SIG-M5 (cell line): ENCODE results near the gene NLRP13.
"Not testable (repeated sequence)": the region's sequence is repeated elsewhere in the genome, so short reads cannot be mapped to it uniquely, and the experiment has no call there.

ENCODE experiments used
- DNase-seq: peaks from one replicate; lab custom pipeline; 2025; lab: John Stamatoyannopoulos, UW

NLRP13 gene, protein sequence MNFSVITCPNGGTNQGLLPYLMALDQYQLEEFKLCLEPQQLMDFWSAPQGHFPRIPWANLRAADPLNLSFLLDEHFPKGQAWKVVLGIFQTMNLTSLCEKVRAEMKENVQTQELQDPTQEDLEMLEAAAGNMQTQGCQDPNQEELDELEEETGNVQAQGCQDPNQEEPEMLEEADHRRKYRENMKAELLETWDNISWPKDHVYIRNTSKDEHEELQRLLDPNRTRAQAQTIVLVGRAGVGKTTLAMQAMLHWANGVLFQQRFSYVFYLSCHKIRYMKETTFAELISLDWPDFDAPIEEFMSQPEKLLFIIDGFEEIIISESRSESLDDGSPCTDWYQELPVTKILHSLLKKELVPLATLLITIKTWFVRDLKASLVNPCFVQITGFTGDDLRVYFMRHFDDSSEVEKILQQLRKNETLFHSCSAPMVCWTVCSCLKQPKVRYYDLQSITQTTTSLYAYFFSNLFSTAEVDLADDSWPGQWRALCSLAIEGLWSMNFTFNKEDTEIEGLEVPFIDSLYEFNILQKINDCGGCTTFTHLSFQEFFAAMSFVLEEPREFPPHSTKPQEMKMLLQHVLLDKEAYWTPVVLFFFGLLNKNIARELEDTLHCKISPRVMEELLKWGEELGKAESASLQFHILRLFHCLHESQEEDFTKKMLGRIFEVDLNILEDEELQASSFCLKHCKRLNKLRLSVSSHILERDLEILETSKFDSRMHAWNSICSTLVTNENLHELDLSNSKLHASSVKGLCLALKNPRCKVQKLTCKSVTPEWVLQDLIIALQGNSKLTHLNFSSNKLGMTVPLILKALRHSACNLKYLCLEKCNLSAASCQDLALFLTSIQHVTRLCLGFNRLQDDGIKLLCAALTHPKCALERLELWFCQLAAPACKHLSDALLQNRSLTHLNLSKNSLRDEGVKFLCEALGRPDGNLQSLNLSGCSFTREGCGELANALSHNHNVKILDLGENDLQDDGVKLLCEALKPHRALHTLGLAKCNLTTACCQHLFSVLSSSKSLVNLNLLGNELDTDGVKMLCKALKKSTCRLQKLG

DNA sequence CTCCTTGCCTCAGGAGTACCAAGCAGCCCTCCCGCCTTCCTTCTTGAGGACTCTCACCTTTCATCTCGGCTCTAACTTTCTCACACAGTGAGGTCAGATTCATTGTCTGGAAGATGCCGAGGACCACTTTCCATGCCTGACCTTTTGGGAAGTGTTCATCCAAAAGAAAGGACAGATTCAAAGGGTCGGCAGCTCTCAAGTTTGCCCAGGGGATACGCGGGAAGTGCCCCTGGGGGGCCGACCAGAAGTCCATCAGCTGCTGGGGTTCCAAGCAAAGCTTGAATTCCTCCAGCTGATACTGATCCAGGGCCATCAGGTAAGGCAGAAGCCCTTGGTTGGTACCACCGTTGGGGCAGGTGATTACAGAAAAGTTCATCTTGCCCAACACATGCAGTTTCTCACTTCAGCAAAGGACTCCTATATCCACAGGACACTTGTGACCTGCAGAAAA is at the start of gene NLRP13:
Gene NLRP13 (minus strand): TSS at position 401 of the 451 bp plus-strand sequence. CDS start 25 bp downstream, at position 376.
- no peak for DNase-seq

DNA sequence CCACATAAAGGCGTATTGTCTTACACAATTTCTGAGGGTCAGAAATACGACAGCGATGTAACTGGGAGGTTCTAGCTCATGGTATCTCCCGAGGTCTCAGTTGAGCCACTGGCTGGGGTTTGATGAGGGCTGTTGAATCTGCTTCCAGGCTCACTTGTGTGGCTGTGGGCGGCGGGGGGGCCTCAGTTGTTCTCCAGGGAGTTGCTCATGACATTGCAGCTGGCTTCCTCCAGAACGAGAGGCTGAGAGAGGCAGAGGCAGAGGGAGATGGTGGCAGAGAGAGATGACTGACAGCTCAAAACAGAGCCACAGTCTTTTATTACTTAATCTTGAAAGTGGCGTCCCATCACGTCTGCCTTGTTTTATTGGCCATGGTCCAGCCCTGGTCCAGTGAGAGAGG is 48.3 kb upstream of the NLRP13 start:
- DNase-seq, result no peak

DNA sequence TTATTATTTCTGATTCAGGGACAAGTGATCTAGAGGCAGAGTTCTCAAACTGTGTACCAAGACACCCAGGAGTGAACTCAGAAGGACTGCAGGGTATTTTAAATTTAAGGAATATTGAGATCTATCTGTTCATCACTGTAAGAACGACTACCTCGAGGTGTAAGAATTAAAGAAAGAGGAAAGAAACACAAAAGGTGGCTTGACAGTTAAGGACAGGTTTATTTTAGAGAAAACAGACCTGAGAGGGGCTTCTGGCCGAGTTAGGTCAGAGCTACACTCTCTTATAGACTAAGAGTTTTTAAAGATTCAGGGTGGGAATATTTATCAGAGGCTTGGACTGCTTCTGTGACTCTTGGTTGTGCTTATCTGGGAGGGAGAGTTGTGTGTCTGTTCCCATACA is 41.8 kb upstream of the NLRP13 start:
- no peak for DNase-seq

DNA sequence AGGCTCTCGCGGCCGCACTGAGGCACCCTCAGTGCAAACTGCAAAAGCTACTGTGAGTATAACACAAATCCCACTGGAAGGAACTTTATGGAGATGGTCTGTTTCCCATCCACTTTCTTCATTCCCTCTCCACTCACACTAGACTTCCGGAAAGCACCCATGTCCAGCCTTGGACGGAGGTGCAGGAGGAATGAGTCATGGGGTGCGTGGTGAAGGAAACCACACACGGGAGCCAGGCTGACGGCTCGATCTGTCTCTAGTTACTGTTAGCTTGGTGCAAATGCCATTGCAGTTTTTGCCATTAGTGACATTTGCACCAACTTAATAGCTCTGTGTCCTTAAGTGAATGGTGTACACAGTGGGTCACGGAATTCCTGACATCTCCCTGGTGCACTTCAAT is 30.1 kb upstream of the NLRP13 start:
- DNase-seq, result no peak

DNA sequence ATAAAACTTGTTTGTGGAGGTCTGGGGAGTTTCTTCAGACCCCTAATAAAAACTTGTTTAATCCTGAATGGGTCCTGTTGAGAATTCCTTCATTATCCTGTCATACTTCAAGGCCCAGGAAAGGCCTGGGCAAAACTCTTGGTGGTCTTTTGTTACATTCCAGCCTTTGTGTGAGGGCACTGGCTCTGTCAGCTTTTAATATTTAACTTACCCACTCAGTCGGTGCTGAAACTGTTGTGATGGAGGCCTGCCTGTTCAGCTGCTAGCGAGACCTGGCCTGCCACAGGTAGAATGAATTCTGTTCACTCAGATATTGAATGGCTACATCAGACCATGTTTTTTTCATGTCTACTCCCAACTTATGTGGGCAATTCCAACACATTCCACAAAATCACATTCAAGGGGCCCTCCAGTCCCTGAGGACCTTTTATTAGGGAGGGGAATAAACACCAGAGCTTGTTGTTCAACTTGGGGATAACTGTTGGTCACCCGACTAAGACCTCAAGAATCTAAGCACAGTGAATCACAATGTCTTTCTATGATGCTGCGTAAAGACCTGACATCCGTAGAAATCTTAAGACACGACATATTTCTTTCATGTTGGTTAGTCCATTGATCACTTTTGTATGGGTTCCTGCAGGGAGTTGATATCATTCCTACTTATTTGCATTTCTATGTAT is 28.0 kb upstream of the NLRP13 start:
- DNase-seq, result no peak

DNA sequence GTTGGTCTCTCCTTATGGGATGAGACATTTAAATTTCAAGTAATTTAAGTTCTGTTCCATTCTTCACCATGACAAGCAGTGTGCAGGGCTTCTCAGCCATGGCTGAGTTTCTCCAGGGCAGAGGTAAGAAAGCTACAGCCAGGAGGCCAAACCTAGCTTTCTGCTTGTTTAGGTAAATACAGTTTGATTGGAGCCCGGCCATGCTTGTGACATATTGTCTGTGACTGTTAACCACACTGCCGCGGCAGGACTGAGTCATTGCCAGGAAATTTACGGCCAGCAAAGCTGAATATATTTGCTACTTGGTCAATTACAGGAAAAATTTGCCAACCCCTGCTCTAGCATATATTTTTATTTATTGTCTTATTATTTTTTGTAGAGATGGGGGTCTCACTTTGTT is 26.2 kb upstream of the NLRP13 start:
- DNase-seq, result no peak

DNA sequence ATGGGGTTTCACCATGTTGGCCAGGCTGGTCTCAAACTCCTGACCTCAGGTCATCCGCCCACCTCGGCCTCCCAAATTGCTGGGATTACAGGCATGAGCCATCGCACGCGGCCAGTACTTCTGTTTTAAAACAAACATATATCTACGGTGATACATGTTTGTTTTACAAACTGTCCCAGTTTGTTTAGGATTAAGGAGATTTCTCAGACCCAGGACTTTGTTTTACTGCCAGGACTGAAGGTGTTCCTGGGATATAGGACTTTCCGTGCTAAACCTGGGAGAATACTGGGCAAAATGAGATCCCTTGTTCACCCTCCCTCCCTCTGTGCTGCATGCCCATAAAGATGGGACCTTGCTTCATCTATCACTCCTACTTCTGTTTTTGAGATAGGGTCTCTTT is 24.3 kb upstream of the NLRP13 start:
- no peak for DNase-seq

DNA sequence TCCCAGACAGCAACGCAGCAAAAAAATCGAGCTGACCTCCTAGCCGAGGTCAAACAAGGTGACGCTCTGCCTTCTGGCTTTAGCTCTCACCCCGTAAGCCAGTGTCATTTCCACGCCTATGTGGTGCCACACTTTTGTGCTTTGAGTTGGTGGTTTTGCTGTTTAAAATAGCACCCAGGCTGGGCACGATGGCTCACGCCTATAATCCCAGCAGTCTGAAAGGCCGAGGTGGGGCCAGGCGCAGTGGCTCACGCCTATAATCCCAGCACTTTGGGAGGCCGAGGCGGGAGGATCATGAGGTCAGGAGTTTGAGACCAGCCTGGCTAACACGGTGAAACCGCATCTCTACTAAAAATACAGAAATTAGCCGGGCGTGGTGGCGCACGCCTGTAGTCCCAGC is 18.4 kb upstream of the NLRP13 start:
- DNase-seq, result not testable (repeated sequence)

DNA sequence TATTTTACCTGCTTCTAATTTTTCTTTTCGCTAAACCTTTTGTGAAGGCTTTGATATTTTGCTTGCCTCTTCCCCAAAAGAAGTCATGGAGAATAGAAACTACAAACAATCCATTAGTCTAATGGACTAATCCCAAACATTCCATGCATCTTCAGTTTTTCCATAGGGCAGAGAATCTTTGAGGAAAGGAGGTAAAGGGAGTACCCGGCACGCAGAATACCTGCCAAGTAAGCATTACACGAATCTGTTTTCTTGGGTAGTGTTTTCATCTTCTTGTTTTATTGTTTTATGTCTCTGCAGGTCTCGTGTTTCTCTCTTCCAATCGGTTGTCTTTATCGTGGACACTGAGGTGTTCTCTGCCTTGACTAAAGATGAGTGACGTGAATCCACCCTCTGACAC is 15.4 kb upstream of the NLRP13 start, which contains the start of gene NLRP8:
Gene NLRP8 (plus strand): TSS at position 301 of the 400 bp plus-strand sequence.
- DNase-seq, result no peak

DNA sequence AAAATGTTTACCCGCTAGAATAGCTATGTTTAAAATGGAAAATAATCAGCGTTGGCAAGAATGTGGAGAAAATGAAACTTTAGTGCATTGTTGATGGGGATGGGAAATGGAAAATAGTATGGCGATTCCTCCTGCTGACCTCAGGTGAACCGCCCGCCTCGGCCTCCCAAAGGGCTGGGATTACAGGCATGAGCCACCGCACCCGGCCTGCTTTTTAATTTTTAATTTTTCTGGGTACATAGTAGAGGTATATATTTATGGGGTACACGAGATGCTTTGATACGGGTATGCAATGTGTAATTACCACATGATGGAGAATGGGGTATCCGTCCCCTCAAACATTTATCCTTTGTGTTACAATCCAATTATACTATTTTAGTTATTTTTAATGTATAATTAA is 8.2 kb upstream of the NLRP13 start:
- DNase-seq, result no peak

DNA sequence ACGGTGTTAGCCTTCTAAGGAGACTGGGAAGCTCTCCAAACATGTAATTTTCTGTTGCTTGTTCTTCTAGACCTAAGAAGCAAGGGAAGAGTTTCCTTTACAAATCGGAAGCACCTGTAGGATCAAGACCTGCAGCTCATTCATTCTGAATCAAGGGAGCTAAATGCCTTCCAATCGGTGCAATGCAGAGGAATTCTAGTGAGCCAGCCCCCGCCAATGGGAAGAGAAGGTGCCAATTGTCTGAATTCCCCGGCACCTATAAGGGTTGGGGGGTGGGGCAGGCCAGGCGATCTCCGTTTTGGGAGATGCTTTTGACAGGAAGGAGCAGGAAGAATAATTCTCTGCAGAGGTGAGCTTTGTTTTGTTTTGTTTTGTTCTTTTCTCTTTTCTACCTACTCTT is 7.1 kb upstream of the NLRP13 start:
- no peak for DNase-seq

DNA sequence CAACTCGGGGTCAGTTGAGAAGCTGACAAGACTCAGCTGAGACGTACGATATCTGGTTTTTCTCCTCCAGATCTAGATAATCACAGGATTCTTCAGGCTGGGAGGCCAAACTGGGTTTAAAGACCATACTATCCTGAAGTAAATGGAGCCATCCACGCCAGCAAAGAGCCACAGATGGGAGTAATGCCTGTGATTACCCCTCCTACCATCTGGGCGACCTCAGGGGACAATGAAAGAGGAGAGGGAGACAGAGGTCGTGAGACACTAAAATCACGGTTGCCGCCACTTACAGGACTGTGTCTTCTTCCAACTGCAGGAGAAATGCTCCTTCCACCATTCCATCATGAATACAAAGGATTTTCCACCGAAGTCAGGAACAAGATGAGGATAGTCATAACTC is 3.1 kb upstream of the NLRP13 start:
- no peak for DNase-seq

DNA sequence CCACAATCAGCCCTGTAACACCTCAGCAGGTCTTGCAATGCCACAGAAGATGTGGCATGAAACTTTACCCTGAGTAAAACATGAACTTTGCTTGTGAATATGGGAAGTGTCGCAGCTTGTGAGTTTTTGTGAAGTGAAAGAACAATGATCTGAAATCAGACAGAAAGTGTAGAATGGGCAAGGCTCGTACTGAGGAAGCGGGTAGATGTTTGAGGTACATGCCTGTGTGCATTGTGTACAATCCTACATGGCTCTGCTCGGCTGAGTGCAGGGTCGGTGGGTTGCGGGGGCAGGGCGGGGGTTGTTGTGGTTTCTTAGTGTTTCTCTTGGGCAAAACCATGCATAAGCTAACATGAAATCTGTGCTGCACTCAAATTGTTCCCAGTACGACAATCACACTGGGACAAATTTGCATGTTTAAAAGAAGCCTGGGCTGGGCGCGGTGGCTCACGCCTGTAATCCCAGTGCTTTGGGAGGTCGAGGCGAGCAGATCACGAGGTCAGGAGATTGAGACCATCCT is 1.1 kb downstream of the NLRP13 start:
- DNase-seq, result no peak

DNA sequence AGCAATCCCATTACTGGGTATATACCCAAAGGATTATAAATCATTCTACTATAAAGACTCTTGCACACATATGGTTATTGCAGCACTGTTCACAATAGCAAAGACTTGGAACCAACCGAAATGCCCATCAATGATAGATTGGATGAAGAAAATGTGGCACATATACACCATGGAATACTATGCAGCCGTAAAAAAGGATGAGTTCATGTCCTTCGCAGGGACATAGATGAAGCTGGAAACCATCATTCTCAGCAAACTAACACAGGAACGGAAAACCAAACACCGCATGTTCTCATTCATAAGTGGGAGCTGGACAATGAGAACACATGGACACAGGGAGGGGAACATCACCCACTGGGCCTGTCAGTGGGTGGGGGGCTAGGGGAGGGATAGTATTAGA is 2.9 kb downstream of the NLRP13 start:
- not testable (repeated sequence) for DNase-seq

DNA sequence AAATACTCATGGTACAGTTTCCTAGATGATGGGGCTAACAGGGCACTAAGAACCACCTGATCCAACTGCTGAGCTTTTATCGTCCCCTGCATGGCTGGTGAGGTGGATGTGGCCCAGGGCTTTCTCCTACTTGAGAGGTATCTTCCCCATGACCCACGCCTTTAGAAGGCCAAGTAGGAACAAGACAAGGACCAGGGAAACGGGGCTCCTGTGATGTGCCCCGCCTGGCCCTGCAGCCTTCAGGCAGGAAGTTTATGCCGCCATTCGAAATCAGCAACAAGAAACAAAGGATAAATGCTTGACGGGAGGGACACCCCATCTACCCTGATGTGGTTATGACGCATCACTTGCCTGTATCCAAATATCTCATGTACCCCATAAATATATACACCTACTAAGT is 4.1 kb downstream of the NLRP13 start:
- no peak for DNase-seq

DNA sequence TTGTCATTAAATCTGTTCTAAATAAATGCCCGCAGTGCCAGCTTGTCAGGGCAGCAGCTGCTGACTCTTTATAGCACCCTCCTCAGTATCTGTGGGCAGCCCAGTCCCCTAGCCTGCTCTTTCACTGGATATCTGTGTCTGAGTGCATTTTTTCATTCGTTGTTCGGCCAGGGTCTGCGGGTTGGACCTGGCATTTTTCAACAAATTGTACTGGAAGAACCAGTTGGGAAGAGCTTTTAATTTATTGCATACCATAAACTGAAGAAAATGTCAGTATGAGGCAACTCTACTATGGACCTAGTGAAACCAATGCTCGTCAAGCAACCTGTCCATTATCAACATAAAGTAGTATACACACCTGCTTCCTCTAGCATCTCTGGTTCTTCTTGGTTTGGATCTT is 8.6 kb downstream of the NLRP13 start:
- no peak for DNase-seq

DNA sequence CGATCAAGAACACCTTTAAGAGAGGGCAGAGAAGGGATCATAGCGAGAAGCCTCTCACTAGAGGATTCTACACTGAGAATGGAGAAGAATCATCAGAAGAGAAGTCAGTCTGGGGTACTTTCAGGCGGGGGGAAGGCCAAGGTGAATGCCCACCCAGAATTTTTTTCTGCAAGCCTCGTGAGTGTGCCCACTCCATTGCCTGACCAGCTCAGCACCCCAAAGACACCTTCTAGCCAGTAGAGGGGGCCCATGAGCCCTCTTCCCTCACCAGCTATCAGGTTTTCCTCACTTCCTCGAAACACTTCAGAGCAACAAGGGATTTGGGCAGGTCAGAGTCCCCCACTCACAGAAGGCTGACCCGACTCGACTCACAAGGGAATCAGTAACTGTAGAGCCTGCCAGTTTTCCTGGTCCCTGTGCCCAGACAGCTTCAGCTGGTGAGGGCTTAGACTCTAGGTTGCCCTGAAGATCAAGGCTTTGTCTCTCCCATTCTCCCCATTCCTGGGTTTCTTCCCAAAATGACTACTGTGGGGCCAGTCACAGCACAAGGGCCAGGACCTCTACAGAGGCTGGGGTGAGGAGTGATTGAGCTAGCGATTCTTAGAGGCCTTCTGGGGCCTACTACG is 18.4 kb downstream of the NLRP13 start:
- no peak for DNase-seq

DNA sequence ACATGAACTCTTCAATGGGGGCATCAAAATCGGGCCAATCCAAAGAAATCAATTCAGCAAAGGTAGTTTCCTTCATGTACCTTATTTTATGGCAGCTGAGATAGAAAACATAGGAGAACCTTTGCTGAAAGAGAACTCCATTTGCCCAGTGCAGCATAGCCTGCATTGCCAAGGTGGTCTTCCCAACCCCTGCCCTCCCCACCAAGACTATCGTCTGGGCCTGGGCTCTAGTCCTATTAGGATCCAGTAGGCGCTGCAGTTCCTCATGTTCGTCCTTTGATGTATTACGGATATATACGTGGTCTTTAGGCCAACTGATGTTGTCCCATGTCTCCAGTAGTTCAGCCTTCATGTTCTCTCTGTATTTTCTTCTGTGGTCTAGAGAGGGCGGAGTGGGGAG is 19.2 kb downstream of the NLRP13 start:
- no peak for DNase-seq

DNA sequence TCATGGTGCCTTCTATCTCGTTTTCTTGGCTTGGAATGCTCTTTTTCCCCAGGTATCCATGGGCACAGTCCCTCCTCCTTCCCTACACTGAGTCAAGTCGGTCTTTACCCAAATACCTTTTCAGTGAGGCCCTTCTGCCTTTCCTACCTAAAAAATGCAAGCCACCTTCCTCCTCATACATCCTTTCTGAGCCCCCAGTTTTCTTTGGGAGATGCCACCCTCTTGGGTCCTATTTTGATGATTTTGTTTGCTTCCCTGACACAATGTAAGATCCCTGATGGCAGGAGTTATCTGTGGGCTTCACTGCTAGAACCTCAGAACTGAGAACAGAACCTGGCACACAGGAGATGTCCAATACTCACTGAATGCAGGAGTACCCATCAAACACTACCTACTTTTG is 22.3 kb downstream of the NLRP13 start:
- no peak for DNase-seq

DNA sequence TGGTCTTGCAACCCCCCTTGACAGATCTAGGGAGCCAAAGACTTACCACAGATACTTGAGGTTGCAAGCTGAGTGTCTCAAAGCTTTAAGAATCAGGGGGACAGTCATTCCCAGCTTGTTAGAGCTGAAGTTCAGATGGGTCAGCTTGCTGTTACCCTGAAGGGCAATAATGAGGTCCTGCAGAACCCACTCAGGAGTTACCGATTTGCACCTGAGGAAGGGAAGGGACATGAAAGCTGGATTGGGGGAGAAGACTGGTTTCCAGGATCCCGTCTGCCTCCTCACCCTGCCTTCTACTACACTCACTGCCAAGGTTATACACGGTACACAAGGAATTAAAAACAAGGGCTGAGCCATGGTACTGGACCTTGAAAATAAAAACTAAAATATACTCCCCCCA is 24.4 kb downstream of the NLRP13 start:
- DNase-seq, result no peak

DNA sequence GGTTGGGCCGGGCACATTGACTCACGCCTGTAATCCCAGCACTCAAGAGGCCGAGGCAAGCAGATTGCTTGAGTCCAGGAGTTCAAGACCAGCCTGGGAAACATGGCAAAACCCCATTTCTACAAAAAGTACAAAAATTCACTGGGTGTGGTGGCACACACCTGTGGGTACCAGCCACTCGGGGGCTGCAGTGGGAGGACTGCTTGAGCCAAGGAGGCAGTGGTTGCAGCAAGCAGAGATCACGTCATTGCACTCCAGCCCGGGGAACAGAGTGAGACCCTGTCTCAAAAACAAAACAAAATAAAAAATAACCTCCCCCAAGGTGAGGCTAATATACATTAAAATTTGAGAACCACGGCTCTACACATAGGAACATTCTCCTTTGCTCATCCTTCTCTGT is 24.9 kb downstream of the NLRP13 start:
- DNase-seq, result no peak
